Uterus (tissue), 4 donors: ENCODE data around the gene SPG21. TPM values are rescaled to one million over a fixed set of nuclear protein-coding genes. Genes with fewer than 3 reads are reported as not detected.

ENCODE experiments used
- DNase-seq, 2 donors: peaks; one replicate each; pipeline ENCODE4 v3.0.0-alpha.2; 2019 to 2020
- H3K27ac ChIP-seq, 2 donors: fragments of 200-600 bp; sonication (generic); 1 replicate in 1 of 2; 2 replicates in 1 of 2; pipeline ENCODE4 v1.5.1; 2016 to 2018
- H3K27me3 ChIP-seq, 2 donors: fragments of 200-600 bp; sonication (generic); one replicate each; pipeline ENCODE4 v1.5.1; 2018 to 2019; ENCODE audit warnings: control low read depth in 1 of 2
- H3K36me3 ChIP-seq, 2 donors: fragments of 200-600 bp; sonication (generic); one replicate each; pipeline ENCODE4 v1.5.1; 2019; ENCODE audit warnings: control low read depth in 1 of 2
- H3K4me1 ChIP-seq, 2 donors: fragments of 200-600 bp; sonication (generic); one replicate each; pipeline ENCODE4 v1.5.1; 2018 to 2019; ENCODE audit warnings: control low read depth in 1 of 2
- H3K4me3 ChIP-seq, 2 donors: fragments of 200-600 bp; sonication (generic); 1 replicate in 1 of 2; 2 replicates in 1 of 2; pipeline ENCODE4 v1.5.1; 2018 to 2019; ENCODE audit warnings: mild to moderate bottlenecking in 1 of 2
- H3K9me3 ChIP-seq, 2 donors: fragments of 200-600 bp; sonication (generic); one replicate each; pipeline ENCODE4 v1.5.1; 2019; ENCODE audit warnings: control low read depth in 1 of 2
- CTCF ChIP-seq, 4 experiments: fragments of 200-600 bp in 2 of 4; fragments of 450-650 bp in 2 of 4; sonication (generic) in 2 of 4; IDR thresholded peaks; one replicate each; pipeline ENCODE4 v1.5.1; 2016 to 2019; ENCODE audit warnings: antibody characterized with exemption in 4 of 4, mild to moderate bottlenecking in 2 of 4, moderate library complexity in 1 of 4
- POLR2A ChIP-seq, 2 donors: fragments of 450-650 bp; IDR thresholded peaks; one replicate each; pipeline ENCODE4 v1.6.1; 2016; ENCODE audit warnings: antibody characterized with exemption in 2 of 2, mild to moderate bottlenecking in 1 of 2, moderate library complexity in 1 of 2
- intact Hi-C: fragments of 100-400 bp; cut with DNase I; formaldehyde crosslinking; loops from one replicate; pipeline ENCODE4 v1.15.1; 2023; ENCODE audit warnings: low total_unique reads
- total RNA-seq, 4 donors: library from RNA; depleted of rRNA in 3 of 4; stranded (reverse); fragments of >200 nt in 3 of 4; gene quantifications; one replicate each; pipeline versions ENCODE4 v1.1.0 to v1.2.4, GENCODE V29; 2014 to 2023
- donor health status: DM: yes; HTN: yes; CAD: no.

SPG21 gene
- total RNA-seq, 4 donors from 2014 or later: 22.8 to 130 (median 80.7) TPM

- no peak for TF ChIP-seq CTCF (IDR thresholded peaks at IDR 0.05)
- no peak for TF ChIP-seq POLR2A (IDR thresholded peaks at IDR 0.05)
- Histone ChIP-seq H3K9me3 (no peaks in the 10 kb centered on the region), H3K27me3 (no peaks in the 10 kb centered on the region), H3K27ac (no peak overlapping the region), H3K4me1 (no peaks in the 10 kb centered on the region), H3K4me3 (no peak overlapping the region), H3K36me3 (no peaks in the 10 kb centered on the region)
- intact Hi-C loops: no loop called here
- no peak for DNase-seq
Observed at GRCh38 chr15:64943512-64944225, 46.0 kb downstream of the SPG21 start.

- Histone ChIP-seq H3K9me3 (no peaks in the 10 kb centered on the region), H3K4me3 (no peak overlapping the region), H3K27me3 (no peaks in the 10 kb centered on the region), H3K27ac (no peak overlapping the region), H3K36me3 (no peaks in the 10 kb centered on the region), H3K4me1 (no peaks in the 10 kb centered on the region)
- DNase-seq: no peak
- no peak for TF ChIP-seq POLR2A (IDR thresholded peaks at IDR 0.05)
- no peak for TF ChIP-seq CTCF (IDR thresholded peaks at IDR 0.05)
- intact Hi-C loops: no loop called here
Observed at GRCh38 chr15:64942356-64942755, 47.4 kb downstream of the SPG21 start.

- intact Hi-C loops: no loop called here
- Histone ChIP-seq H3K4me3 (no peak overlapping the region), H3K36me3 (no peaks in the 10 kb centered on the region), H3K4me1 (no peaks in the 10 kb centered on the region), H3K27me3 (no peaks in the 10 kb centered on the region), H3K27ac (no peak overlapping the region), H3K9me3 (no peaks in the 10 kb centered on the region)
- no peak for DNase-seq
- no peak for TF ChIP-seq CTCF (IDR thresholded peaks at IDR 0.05)
Observed at GRCh38 chr15:64938192-64938591, 51.5 kb downstream of the SPG21 start.

- intact Hi-C loops: no loop called here
- TF ChIP-seq CTCF (IDR thresholded peaks at IDR 0.05) (no peak), POLR2A (IDR thresholded peaks at IDR 0.05) (no peak)
- H3K27ac ChIP-seq: no peak overlapping the region
- H3K36me3 ChIP-seq: no peaks in the 10 kb centered on the region
- no peak overlapping the region for H3K4me3 ChIP-seq
- no peaks in the 10 kb centered on the region for H3K27me3 ChIP-seq
- H3K9me3 ChIP-seq: no peaks in the 10 kb centered on the region
- H3K4me1 ChIP-seq: no peaks in the 10 kb centered on the region
- DNase-seq: no peak
Observed at GRCh38 chr15:64934023-64934422, 55.7 kb downstream of the SPG21 start.

GRCh38 chr15:64931381-64931780 lies 58.3 kb downstream of the SPG21 start:
- peak in 1 of 2 donors; percentile 10 for DNase-seq
- TF ChIP-seq CTCF (IDR thresholded peaks at IDR 0.05) (no peak), POLR2A (IDR thresholded peaks at IDR 0.05) (no peak)
- Histone ChIP-seq H3K27me3 (no peaks in the 10 kb centered on the region), H3K9me3 (no peaks in the 10 kb centered on the region), H3K4me3 (no peak overlapping the region), H3K36me3 (no peaks in the 10 kb centered on the region), H3K27ac (no peak overlapping the region), H3K4me1 (no peaks in the 10 kb centered on the region)
- intact Hi-C loops: no loop called here
